HepG2 (cell line): ENCODE data around the gene OPRM1. TPM values are rescaled to one million over a fixed set of nuclear protein-coding genes. Genes with fewer than 3 reads are reported as not detected.
A peak's percentile ranks its signal among the peaks of the same experiment; 100 is the strongest.
"Not testable (repeated sequence)": the region's sequence is repeated elsewhere in the genome, so short reads cannot be mapped to it uniquely, and the experiment has no call there.

Experiments
- ATAC-seq: fragments of 200-7000 bp; cut with Tn5 transposase; 3 replicates; pipeline ENCODE4 v1.9.1; 2020; ENCODE audit warnings: mild to moderate bottlenecking, moderate library complexity
- BruUV-seq: library from RNA; stranded (reverse); fragments of 400-500 nt; replicated peaks from 2 replicates; lab custom pipeline; 2021; lab: Mats Ljungman, UMichigan
- CTCF ChIA-PET: fragments of 300-600 bp; formaldehyde crosslinking; extraction: SDS; loops from one replicate; lab custom pipeline; 2021; ENCODE audit warnings: low total read pairs, inconsistent platforms, low intra/inter-chr PET ratio; lab: Yijun Ruan, JAX
- POLR2A ChIA-PET: fragments of 350-600 bp; sonication (Branson Sonifier 250); formaldehyde crosslinking; loops from one replicate; lab custom pipeline; 2020; ENCODE audit warnings: antibody characterized with exemption, inconsistent platforms; lab: Yijun Ruan, JAX
- DNase-seq: peaks from one replicate; pipeline ENCODE4 v3.0.0-alpha.2; 2015; ENCODE audit warnings: low spot score
- FAIRE-seq: peaks from 3 replicates; lab custom pipeline; 2011; peaks lifted over from hg19 to GRCh38; lab: Jason Lieb, UNC
- H2AFZ ChIP-seq: one replicate; pipeline ENCODE4 v1.6.1; 2011; ENCODE audit warnings: low read length, inconsistent platforms
- H3K27ac ChIP-seq: fragments of 300-600 bp; 3 replicates; pipeline ENCODE4 v1.8.0; 2011; ENCODE audit warnings: mixed run types, mild to moderate bottlenecking, mixed read lengths, low read length, inconsistent platforms; ENCODE audit not compliant: insufficient read depth; ENCODE audit errors: extremely low read length
- H3K27me3 ChIP-seq, 2 experiments: fragments of 200-600 bp in 1 of 2; 2 replicates in 1 of 2; 3 replicates in 1 of 2; pipeline versions ENCODE4 v1.6.0 to v1.8.0; 2011; ENCODE audit warnings: low read length in 2 of 2, mild to moderate bottlenecking in 2 of 2, moderate library complexity in 2 of 2, inconsistent platforms in 1 of 2; ENCODE audit not compliant: insufficient read depth in 2 of 2, control insufficient read depth in 1 of 2
- H3K36me3 ChIP-seq, 2 experiments: fragments of 200-600 bp in 1 of 2; replicated peaks in 1 of 2; 2 replicates in 1 of 2; 3 replicates in 1 of 2; pipeline versions ENCODE4 v1.5.1 to v1.8.0; 2011; ENCODE audit warnings: low read length in 2 of 2, inconsistent platforms in 1 of 2; ENCODE audit not compliant: insufficient read depth in 2 of 2, control insufficient read depth in 1 of 2
- H3K4me1 ChIP-seq: 2 replicates; pipeline ENCODE4 v1.5.1; 2012; ENCODE audit warnings: low read length, inconsistent platforms; ENCODE audit not compliant: insufficient read depth
- H3K4me2 ChIP-seq: 2 replicates; pipeline ENCODE4 v1.6.0; 2011; ENCODE audit warnings: low read depth, low read length, inconsistent platforms
- H3K4me3 ChIP-seq, 3 experiments: fragments of 200-600 bp in 1 of 3; sonication (generic), shearing (Covaris generic) in 1 of 3; replicated peaks in 1 of 3; 2 replicates each; pipeline ENCODE4 v1.5.1; 2011 to 2016; ENCODE audit warnings: low read length in 3 of 3, inconsistent platforms in 2 of 3, low read depth in 2 of 3, mild to moderate bottlenecking in 2 of 3, control low read depth in 1 of 3, mixed read lengths in 1 of 3; ENCODE audit not compliant: insufficient read depth in 1 of 3
- H3K79me2 ChIP-seq: one replicate; pipeline ENCODE4 v1.6.1; 2011; ENCODE audit warnings: low read length, inconsistent platforms; ENCODE audit not compliant: insufficient read depth
- H3K9ac ChIP-seq: 2 replicates; pipeline ENCODE4 v1.6.0; 2011; ENCODE audit warnings: mild to moderate bottlenecking, low read depth, low read length, inconsistent platforms; ENCODE audit not compliant: insufficient read depth
- H3K9me3 ChIP-seq: 2 replicates; pipeline ENCODE4 v1.5.1; 2012; ENCODE audit warnings: mild to moderate bottlenecking, low read length
- H4K20me1 ChIP-seq: 2 replicates; pipeline ENCODE4 v1.6.0; 2011; ENCODE audit warnings: inconsistent platforms, mild to moderate bottlenecking, low read length, moderate library complexity; ENCODE audit not compliant: insufficient read depth
- ATF7 ChIP-seq, 2 experiments: fragments of 450-650 bp in 1 of 2; sonication (generic) in 1 of 2; formaldehyde crosslinking in 1 of 2; IDR thresholded peaks; 2 replicates each; pipeline versions ENCODE4 v1.4.0 to v1.6.1; 2016 to 2020; ENCODE audit warnings: antibody characterized with exemption in 1 of 2, mild to moderate bottlenecking in 1 of 2, missing genetic modification reagents in 1 of 2
- CREB1 ChIP-seq, 2 experiments: fragments of 450-650 bp in 1 of 2; IDR thresholded peaks; 2 replicates each; pipeline ENCODE4 v1.6.1; 2016 to 2017; ENCODE audit warnings: control low read depth in 1 of 2, mild to moderate bottlenecking in 1 of 2, missing compliant biosample characterization in 1 of 2, missing genetic modification characterization in 1 of 2
- KDM3A ChIP-seq: IDR thresholded peaks from 2 replicates; pipeline ENCODE4 v1.6.1; 2018; ENCODE audit warnings: low read depth, missing compliant biosample characterization
- WGBS: methylation state at CpG from one replicate; pipeline ENCODE4 v1.1.6; 2017; ENCODE audit warnings: low lambda C conversion rate; 5-methylcytosine and 5-hydroxymethylcytosine counted together
- in situ Hi-C: cut with HindIII; loops from 2 replicates; pipeline ENCODE4 v1.10.0; 2017; ENCODE audit warnings: low pct_unique_long_range_greater_than_20kb; ENCODE audit not compliant: extremely low pct_ligation_motif_present
- intact Hi-C: fragments of 100-400 bp; cut with micrococcal nuclease; formaldehyde crosslinking; loops from one replicate; pipeline ENCODE4 v1.10.0; 2022; ENCODE audit not compliant: unreplicated experiment
- polyA plus RNA-seq, 8 experiments: library from polyadenylated mRNA; depleted of rRNA in 3 of 8; stranded (reverse) in 7 of 8; unstranded in 1 of 8; fragments of >200 nt; fragmentation: Illumina TruSeq in 4 of 8; extraction: Trizol in 4 of 8; gene quantifications; 2 replicates each; pipeline versions ENCODE4 v1.2.1 to v1.2.3, GENCODE V29; 2011 to 2016; ENCODE audit warnings: low read depth in 4 of 8, missing spikeins in 1 of 8, mixed read lengths in 1 of 8; ENCODE audit not compliant: insufficient read depth in 1 of 8
- total RNA-seq, 5 experiments: library from RNA; depleted of rRNA; stranded (reverse); fragments of >200 nt; fragmentation: Illumina TruSeq; extraction: Trizol; gene quantifications; 2 replicates each; pipeline ENCODE4 v1.2.3, GENCODE V29; 2016; ENCODE audit warnings: low read depth in 1 of 5
- TF ChIP-seq, protein P1 (sequence below): sonication (generic); formaldehyde crosslinking; IDR thresholded peaks from 2 replicates; pipeline ENCODE4 v1.5.1; 2020; ENCODE audit warnings: mild to moderate bottlenecking, missing genetic modification reagents, borderline replicate concordance

Gene OPRM1
- total and polyA plus RNA-seq, 2 of the 13 experiments (the other 11 are each of a cell fraction or from before 2014, with no cell fraction given): not detected

GRCh38 chr6:154078596-154078995 is 39.6 kb downstream of the OPRM1 start:
- H3K79me2 ChIP-seq, FAIRE-seq, BruUV-seq, H3K4me1 ChIP-seq, H3K27ac ChIP-seq, H3K9me3 ChIP-seq, CTCF ChIA-PET, POLR2A ChIA-PET, intact Hi-C loops, H3K36me3 ChIP-seq, DNase-seq, in situ Hi-C loops, H3K4me2 ChIP-seq, H2AFZ ChIP-seq, H3K9ac ChIP-seq, H3K27me3 ChIP-seq, H3K4me3 ChIP-seq, H4K20me1 ChIP-seq, ATAC-seq: not testable (repeated sequence)
- WGBS: 33% methylated on average over 2 of the region's 2 CpGs

- TF ChIP-seq ATF7 (IDR thresholded peaks at IDR 0.05) (peak; percentile 98), ATF7 (CRISPR knock-in tag; IDR thresholded peaks at IDR 0.05) (no peak), KDM3A (no peak), CREB1 (IDR thresholded peaks at IDR 0.05) (peak; percentile 98), CREB1 (CRISPR knock-in tag; IDR thresholded peaks at IDR 0.05) (no peak)
- TF ChIP-seq, protein P1, sequence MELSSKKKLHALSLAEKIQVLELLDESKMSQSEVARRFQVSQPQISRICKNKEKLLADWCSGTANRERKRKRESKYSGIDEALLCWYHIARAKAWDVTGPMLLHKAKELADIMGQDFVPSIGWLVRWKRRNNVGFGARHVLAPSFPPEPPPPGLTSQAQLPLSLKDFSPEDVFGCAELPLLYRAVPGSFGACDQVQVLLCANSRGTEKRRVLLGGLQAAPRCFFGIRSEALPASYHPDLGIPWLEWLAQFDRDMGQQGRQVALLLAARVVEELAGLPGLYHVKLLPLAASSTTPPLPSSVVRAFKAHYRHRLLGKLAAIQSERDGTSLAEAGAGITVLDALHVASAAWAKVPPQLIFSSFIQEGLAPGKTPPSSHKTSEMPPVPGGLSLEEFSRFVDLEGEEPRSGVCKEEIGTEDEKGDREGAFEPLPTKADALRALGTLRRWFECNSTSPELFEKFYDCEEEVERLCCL: no peak
- intact Hi-C loops: no loop called here
- no peak overlapping the region for H3K9ac ChIP-seq
- FAIRE-seq: no peak
- in situ Hi-C loops: no loop called here
- BruUV-seq: no TSS peak
- H3K4me1 ChIP-seq: no peaks in the 10 kb centered on the region
- CTCF ChIA-PET: no interaction called here
- POLR2A ChIA-PET: no interaction called here
- ATAC-seq: no peak
- no peak overlapping the region for H3K4me3 ChIP-seq
- H3K36me3 ChIP-seq: no peaks in the 10 kb centered on the region
- WGBS: 20% methylated on average over 8 of the region's 8 CpGs
- no peak for DNase-seq
- no peaks in the 10 kb centered on the region for H3K9me3 ChIP-seq
- no peak overlapping the region for H3K27ac ChIP-seq
- no peaks in the 10 kb centered on the region for H4K20me1 ChIP-seq
- H2AFZ ChIP-seq: no peak overlapping the region
- H3K79me2 ChIP-seq: no peaks in the 10 kb centered on the region
- no peak overlapping the region for H3K4me2 ChIP-seq
- peaks cover 0 to 4% of the 10 kb centered on the region in 2 experiments; a peak in 1 of 5 replicates for H3K27me3 ChIP-seq
Measured at GRCh38 chr6:154080461-154081189, 41.6 kb downstream of the OPRM1 start.
